ENCODE measurements around the gene CEP63. TPM values are rescaled to one million over a fixed set of nuclear protein-coding genes. Genes with fewer than 3 reads are reported as not detected.
A peak's percentile ranks its signal among the peaks of the same experiment; 100 is the strongest.

The CEP63 gene
- total RNA-seq: 11.7 and 17.8 TPM in 2 replicates

GRCh38 chr3:134485718-134486576 is at the start of gene CEP63, which contains the start of gene ANAPC13:
Gene CEP63 (plus strand): TSS chr3:134486057. CDS start chr3:134495321, 9,264 bp downstream.
Gene ANAPC13 (minus strand): TSS chr3:134485985. CDS start chr3:134482904, 3,081 bp downstream.
- H3K27me3 ChIP-seq (ENCODE audit: control insufficient read depth, insufficient read depth, low read length): no peaks in the 10 kb centered on the region
- peak within 1 kb of the TSS; percentile 64 for H3K4me3 ChIP-seq (ENCODE audit: low read depth, low read length)
- peaks cover 2% of the 10 kb centered on the region for H3K36me3 ChIP-seq (ENCODE audit: control insufficient read depth, insufficient read depth, low read length)
- TF ChIP-seq CTCF (IDR thresholded peaks at IDR 0.05; ENCODE audit: insufficient read depth, low read length, poor library complexity, severe bottlenecking): no peak
- peak; percentile 91 for DNase-seq (ENCODE audit: low read depth)

GRCh38 chr3:134437211-134437752 is 48.6 kb upstream of the CEP63 start:
- Histone ChIP-seq H3K27me3 (ENCODE audit: control insufficient read depth, insufficient read depth, low read length) (no peaks in the 10 kb centered on the region), H3K36me3 (ENCODE audit: control insufficient read depth, insufficient read depth, low read length) (no peaks in the 10 kb centered on the region), H3K4me3 (ENCODE audit: low read depth, low read length) (no peak overlapping the region)
- no peak for TF ChIP-seq CTCF (IDR thresholded peaks at IDR 0.05; ENCODE audit: insufficient read depth, low read length, poor library complexity, severe bottlenecking)
- DNase-seq (ENCODE audit: low read depth): no peak

GRCh38 chr3:134441321-134441720 is 44.5 kb upstream of the CEP63 start:
- DNase-seq (ENCODE audit: low read depth): no peak

GRCh38 chr3:134441821-134442220 is 44.0 kb upstream of the CEP63 start:
- H3K36me3 ChIP-seq (ENCODE audit: control insufficient read depth, insufficient read depth, low read length): no peaks in the 10 kb centered on the region
- H3K4me3 ChIP-seq (ENCODE audit: low read depth, low read length): no peak overlapping the region
- H3K27me3 ChIP-seq (ENCODE audit: control insufficient read depth, insufficient read depth, low read length): no peaks in the 10 kb centered on the region
- no peak for DNase-seq (ENCODE audit: low read depth)
- TF ChIP-seq CTCF (IDR thresholded peaks at IDR 0.05; ENCODE audit: insufficient read depth, low read length, poor library complexity, severe bottlenecking): no peak

More at GRCh38 chr3:134441321-134441720, 44.5 kb upstream of the CEP63 start:
- Histone ChIP-seq H3K27me3 (ENCODE audit: control insufficient read depth, insufficient read depth, low read length) (no peaks in the 10 kb centered on the region), H3K36me3 (ENCODE audit: control insufficient read depth, insufficient read depth, low read length) (no peaks in the 10 kb centered on the region), H3K4me3 (ENCODE audit: low read depth, low read length) (no peak overlapping the region)
- TF ChIP-seq CTCF (IDR thresholded peaks at IDR 0.05; ENCODE audit: insufficient read depth, low read length, poor library complexity, severe bottlenecking): no peak

GRCh38 chr3:134445095-134445494 is 40.8 kb upstream of the CEP63 start:
- no peaks in the 10 kb centered on the region for H3K27me3 ChIP-seq (ENCODE audit: control insufficient read depth, insufficient read depth, low read length)
- no peak for DNase-seq (ENCODE audit: low read depth)
- no peak overlapping the region for H3K4me3 ChIP-seq (ENCODE audit: low read depth, low read length)
- no peak for TF ChIP-seq CTCF (IDR thresholded peaks at IDR 0.05; ENCODE audit: insufficient read depth, low read length, poor library complexity, severe bottlenecking)
- no peaks in the 10 kb centered on the region for H3K36me3 ChIP-seq (ENCODE audit: control insufficient read depth, insufficient read depth, low read length)
